H9 (cell line): ENCODE data around the gene TRAF3IP1. TPM values are rescaled to one million over a fixed set of nuclear protein-coding genes. Genes with fewer than 3 reads are reported as not detected.
A peak's percentile ranks its signal among the peaks of the same experiment; 100 is the strongest.
"Not testable (repeated sequence)": the region's sequence is repeated elsewhere in the genome, so short reads cannot be mapped to it uniquely, and the experiment has no call there.

Source experiments
- DNase-seq: peaks from one replicate; pipeline ENCODE4 v3.0.0-alpha.2; 2017
- H2AFZ ChIP-seq: one replicate; pipeline ENCODE4 v1.6.1; 2013; ENCODE audit warnings: mild to moderate bottlenecking, low read length, control low read depth, moderate library complexity
- H2AK5ac ChIP-seq: 2 replicates; pipeline ENCODE4 v1.6.1; 2013; ENCODE audit warnings: low read length, control low read depth, mixed read lengths; ENCODE audit not compliant: insufficient read length
- H2BK120ac ChIP-seq: one replicate; pipeline ENCODE4 v1.6.1; 2013; ENCODE audit warnings: low read depth, mild to moderate bottlenecking, low read length, control low read depth, inconsistent platforms; ENCODE audit not compliant: poor library complexity, severe bottlenecking
- H2BK12ac ChIP-seq: 2 replicates; pipeline ENCODE4 v1.6.1; 2013; ENCODE audit warnings: low read length, control low read depth, mixed read lengths, low read depth; ENCODE audit not compliant: insufficient read length
- H2BK15ac ChIP-seq: 2 replicates; pipeline ENCODE4 v1.6.1; 2013; ENCODE audit warnings: low read depth, low read length, control low read depth
- H2BK20ac ChIP-seq: one replicate; pipeline ENCODE4 v1.6.1; 2013; ENCODE audit warnings: low read depth, mild to moderate bottlenecking, low read length, control low read depth, inconsistent platforms; ENCODE audit not compliant: poor library complexity, severe bottlenecking
- H2BK5ac ChIP-seq: 2 replicates; pipeline ENCODE4 v1.6.1; 2013; ENCODE audit warnings: low read length, control low read depth, mixed read lengths; ENCODE audit not compliant: insufficient read length
- H3K14ac ChIP-seq: 2 replicates; pipeline ENCODE4 v1.6.1; 2013; ENCODE audit warnings: low read length, control low read depth; ENCODE audit not compliant: insufficient read depth
- H3K18ac ChIP-seq: 2 replicates; pipeline ENCODE4 v1.6.1; 2013; ENCODE audit warnings: low read depth, mild to moderate bottlenecking, mixed read lengths, low read length, control low read depth; ENCODE audit not compliant: insufficient read length
- H3K23ac ChIP-seq: 2 replicates; pipeline ENCODE4 v1.6.1; 2013; ENCODE audit warnings: low read length, control low read depth, mixed read lengths, low read depth; ENCODE audit not compliant: insufficient read length
- H3K23me2 ChIP-seq: 2 replicates; pipeline ENCODE4 v1.6.1; 2013; ENCODE audit warnings: low read depth, mild to moderate bottlenecking, mixed read lengths, low read length, control low read depth; ENCODE audit not compliant: insufficient read length, poor library complexity, severe bottlenecking
- H3K27ac ChIP-seq: 2 replicates; pipeline ENCODE4 v1.5.1; 2013; ENCODE audit warnings: low read length, control low read depth, mixed read lengths, low read depth; ENCODE audit not compliant: insufficient read length
- H3K27me3 ChIP-seq: 2 replicates; pipeline ENCODE4 v1.6.1; 2013; ENCODE audit warnings: low read length, control low read depth, inconsistent platforms; ENCODE audit not compliant: insufficient read depth
- H3K4ac ChIP-seq: 2 replicates; pipeline ENCODE4 v1.6.1; 2013; ENCODE audit warnings: low read depth, mild to moderate bottlenecking, control low read depth, inconsistent platforms, low read length, moderate library complexity
- H3K4me1 ChIP-seq: 2 replicates; pipeline ENCODE4 v1.6.1; 2013; ENCODE audit warnings: low read length, control low read depth, inconsistent platforms; ENCODE audit not compliant: insufficient read depth
- H3K4me2 ChIP-seq: 2 replicates; pipeline ENCODE4 v1.6.1; 2013; ENCODE audit warnings: low read length, control low read depth, mixed read lengths; ENCODE audit not compliant: insufficient read length, insufficient read depth
- H3K56ac ChIP-seq: 2 replicates; pipeline ENCODE4 v1.6.1; 2013; ENCODE audit warnings: low read depth, mild to moderate bottlenecking, mixed read lengths, low read length, control low read depth; ENCODE audit not compliant: insufficient read length
- H3K79me1 ChIP-seq: 2 replicates; pipeline ENCODE4 v1.6.1; 2013; ENCODE audit warnings: low read depth, mild to moderate bottlenecking, moderate library complexity, low read length, control low read depth, inconsistent platforms; ENCODE audit not compliant: insufficient read depth, poor library complexity, severe bottlenecking
- H3K79me2 ChIP-seq: 2 replicates; pipeline ENCODE4 v1.6.1; 2013; ENCODE audit warnings: low read length, control low read depth, inconsistent platforms; ENCODE audit not compliant: insufficient read depth
- H3K9ac ChIP-seq: 2 replicates; pipeline ENCODE4 v1.6.1; 2013; ENCODE audit warnings: low read length, control low read depth, mixed read lengths; ENCODE audit not compliant: insufficient read length; ENCODE audit errors: extremely low read depth
- H3K9me3 ChIP-seq: one replicate; pipeline ENCODE4 v1.6.1; 2013; ENCODE audit warnings: low read depth, low read length, inconsistent platforms; ENCODE audit not compliant: control insufficient read depth
- H3T11ph ChIP-seq: one replicate; pipeline ENCODE4 v1.6.1; 2013; ENCODE audit warnings: mild to moderate bottlenecking, low read length, control low read depth, inconsistent platforms
- H4K20me1 ChIP-seq: one replicate; pipeline ENCODE4 v1.6.1; 2013; ENCODE audit not compliant: control insufficient read depth, insufficient read length, insufficient read depth
- H4K5ac ChIP-seq: 2 replicates; pipeline ENCODE4 v1.6.1; 2013; ENCODE audit warnings: low read depth, mild to moderate bottlenecking, mixed read lengths, low read length, control low read depth; ENCODE audit not compliant: insufficient read length
- H4K8ac ChIP-seq: replicated peaks from 2 replicates; pipeline ENCODE4 v1.6.1; 2013; ENCODE audit warnings: low read length, control low read depth, mixed read lengths, low read depth; ENCODE audit not compliant: insufficient read length
- H4K91ac ChIP-seq: 2 replicates; pipeline ENCODE4 v1.6.1; 2013; ENCODE audit warnings: low read depth, mild to moderate bottlenecking, moderate library complexity, mixed read lengths, low read length, control low read depth; ENCODE audit not compliant: insufficient read length
- H3K27ac Mint-ChIP-seq, 3 experiments: 2 replicates in 2 of 3; 3 replicates in 1 of 3; pipeline ENCODE4 v1.8.0; 2020 to 2021; ENCODE audit warnings: mixed read lengths in 3 of 3, mild to moderate bottlenecking in 1 of 3, moderate library complexity in 1 of 3
- H3K27me3 Mint-ChIP-seq: 2 replicates; pipeline ENCODE4 v1.8.0; 2021; ENCODE audit warnings: low read depth, mild to moderate bottlenecking, moderate library complexity, mixed read lengths
- H3K36me3 Mint-ChIP-seq, 3 experiments: 2 replicates in 2 of 3; 3 replicates in 1 of 3; pipeline ENCODE4 v1.8.0; 2020 to 2021; ENCODE audit warnings: low read depth in 3 of 3, mixed read lengths in 3 of 3; ENCODE audit not compliant: insufficient read depth in 1 of 3
- H3K4me1 Mint-ChIP-seq, 2 experiments: 2 replicates each; pipeline ENCODE4 v1.8.0; 2020; ENCODE audit warnings: mixed read lengths in 2 of 2
- H3K4me3 Mint-ChIP-seq, 2 experiments: 2 replicates in 1 of 2; 3 replicates in 1 of 2; pipeline ENCODE4 v1.8.0; 2020 to 2021; ENCODE audit warnings: mild to moderate bottlenecking in 2 of 2, mixed read lengths in 2 of 2, moderate library complexity in 1 of 2
- H3K9me3 Mint-ChIP-seq, 2 experiments: 2 replicates in 1 of 2; 3 replicates in 1 of 2; pipeline ENCODE4 v1.8.0; 2020; ENCODE audit warnings: mild to moderate bottlenecking in 2 of 2, mixed read lengths in 2 of 2, moderate library complexity in 1 of 2
- WGBS: extraction: QIAGEN DNeasy Blood & Tissue Kit; methylation state at CpG from one replicate; pipeline ENCODE4 v1.1.7; 2013; ENCODE audit warnings: missing lambda C conversion rate, low lambda C conversion rate, mixed read lengths; ENCODE audit not compliant: insufficient read length; ENCODE audit errors: extremely low coverage; 5-methylcytosine and 5-hydroxymethylcytosine counted together
- total RNA-seq: library from RNA; stranded (reverse); gene quantifications from 2 replicates; pipeline ENCODE4 v1.2.1, GENCODE V29; 2021
- TF ChIP-seq, protein P1 (sequence below): fragments of 200-600 bp; sonication (generic); conservative IDR thresholded peaks from 3 replicates; pipeline ENCODE4 v1.8.0; 2021; ENCODE audit warnings: antibody characterized with exemption, mild to moderate bottlenecking

Gene TRAF3IP1
- total RNA-seq, 1 experiment from 2014 or later, result 16.4 TPM

DNA sequence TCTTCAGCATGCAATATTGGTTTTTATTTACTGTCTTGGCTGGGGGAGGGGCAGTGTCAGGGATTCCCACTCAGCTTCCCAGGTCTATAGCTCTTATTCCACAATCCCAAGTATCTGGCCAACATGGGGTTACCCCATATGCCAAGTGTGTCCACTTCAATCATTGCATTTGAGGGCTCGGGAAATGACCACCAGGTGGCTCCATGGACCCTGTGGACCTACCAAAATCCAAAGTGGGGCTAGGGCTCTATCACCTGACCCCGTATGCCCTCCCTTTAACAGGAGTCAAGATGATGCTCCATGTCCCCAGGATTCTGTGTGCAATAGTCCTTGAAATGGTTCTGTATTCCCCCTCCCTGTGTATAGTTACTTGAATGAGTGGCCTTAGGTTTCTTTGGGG lies 12.1 kb upstream of the TRAF3IP1 start:
- Histone ChIP-seq H2AK5ac (no peak overlapping the region), H3K4me2 (no peak overlapping the region), H3K18ac (no peak overlapping the region), H2BK5ac (no peak overlapping the region), H3K4ac (no peak overlapping the region), H3K14ac (no peak overlapping the region), H3K56ac (no peak overlapping the region), H3K27ac (no peak overlapping the region), H3K4me1 (no peaks in the 10 kb centered on the region), H2BK12ac (no peak overlapping the region), H3K23me2 (no peaks in the 10 kb centered on the region), H2BK120ac (no peak overlapping the region), H3K9ac (no peak overlapping the region), H3K9me3 (no peaks in the 10 kb centered on the region), H4K91ac (no peak overlapping the region), H2AFZ (no peak overlapping the region), H3K79me1 (no peaks in the 10 kb centered on the region), H3K79me2 (no peaks in the 10 kb centered on the region), H2BK15ac (no peak overlapping the region; the same call in 1 of the 2 replicates), H4K20me1 (no peaks in the 10 kb centered on the region), H3K23ac (no peak overlapping the region), H3K27me3 (no peaks in the 10 kb centered on the region), H4K5ac (no peak overlapping the region), H2BK20ac (no peak overlapping the region), H4K8ac (no peak overlapping the region), H3T11ph (no peak overlapping the region)
- Mint-ChIP-seq H3K9me3 (no peaks in the 10 kb centered on the region), H3K27ac (no peak overlapping the region), H3K4me3 (no peak overlapping the region), H3K27me3 (no peaks in the 10 kb centered on the region; the same call in 1 of the 2 replicates), H3K4me1 (peaks cover 3 to 6% of the 10 kb centered on the region in 2 experiments), H3K36me3 (no peaks in the 10 kb centered on the region)
- DNase-seq, result no peak
- TF ChIP-seq, protein P1, sequence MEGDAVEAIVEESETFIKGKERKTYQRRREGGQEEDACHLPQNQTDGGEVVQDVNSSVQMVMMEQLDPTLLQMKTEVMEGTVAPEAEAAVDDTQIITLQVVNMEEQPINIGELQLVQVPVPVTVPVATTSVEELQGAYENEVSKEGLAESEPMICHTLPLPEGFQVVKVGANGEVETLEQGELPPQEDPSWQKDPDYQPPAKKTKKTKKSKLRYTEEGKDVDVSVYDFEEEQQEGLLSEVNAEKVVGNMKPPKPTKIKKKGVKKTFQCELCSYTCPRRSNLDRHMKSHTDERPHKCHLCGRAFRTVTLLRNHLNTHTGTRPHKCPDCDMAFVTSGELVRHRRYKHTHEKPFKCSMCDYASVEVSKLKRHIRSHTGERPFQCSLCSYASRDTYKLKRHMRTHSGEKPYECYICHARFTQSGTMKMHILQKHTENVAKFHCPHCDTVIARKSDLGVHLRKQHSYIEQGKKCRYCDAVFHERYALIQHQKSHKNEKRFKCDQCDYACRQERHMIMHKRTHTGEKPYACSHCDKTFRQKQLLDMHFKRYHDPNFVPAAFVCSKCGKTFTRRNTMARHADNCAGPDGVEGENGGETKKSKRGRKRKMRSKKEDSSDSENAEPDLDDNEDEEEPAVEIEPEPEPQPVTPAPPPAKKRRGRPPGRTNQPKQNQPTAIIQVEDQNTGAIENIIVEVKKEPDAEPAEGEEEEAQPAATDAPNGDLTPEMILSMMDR, result peak; percentile 57
- WGBS, result no CpG with 5 or more reads among the region's 2 CpGs

DNA sequence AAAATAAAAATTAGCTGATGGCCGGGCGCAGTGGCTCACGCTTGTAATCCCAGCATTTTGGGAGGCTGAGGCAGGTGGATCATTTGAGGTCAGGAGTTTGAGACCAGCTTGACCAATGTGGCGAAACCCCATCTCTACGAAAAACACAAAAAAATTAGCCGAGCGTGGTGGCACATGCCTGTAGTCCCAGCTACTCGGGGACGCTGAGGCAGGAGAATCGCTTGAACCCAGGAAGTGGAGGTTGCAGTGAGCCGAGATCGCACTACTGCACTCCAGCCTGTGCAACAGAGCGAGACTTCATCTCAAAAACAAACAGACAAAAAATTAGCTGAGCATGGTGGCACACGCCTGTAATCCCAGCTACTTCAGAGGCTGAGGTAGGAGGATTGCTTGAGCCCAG lies 9.6 kb upstream of the TRAF3IP1 start:
- not testable (repeated sequence) for H3T11ph ChIP-seq, H3K4me2 ChIP-seq, H3K18ac ChIP-seq, H3K23ac ChIP-seq, H2BK20ac ChIP-seq, H3K4me3 Mint-ChIP-seq, DNase-seq, H2AFZ ChIP-seq, H4K20me1 ChIP-seq, H4K5ac ChIP-seq, H3K27me3 ChIP-seq, H3K4me1 Mint-ChIP-seq, H2BK12ac ChIP-seq, H3K4me1 ChIP-seq, H3K23me2 ChIP-seq, H3K27me3 Mint-ChIP-seq, H3K9ac ChIP-seq, H3K14ac ChIP-seq, H2AK5ac ChIP-seq, H2BK15ac ChIP-seq, H4K91ac ChIP-seq, H3K27ac ChIP-seq, H3K9me3 Mint-ChIP-seq, H3K9me3 ChIP-seq, H3K27ac Mint-ChIP-seq, H3K36me3 Mint-ChIP-seq, H3K4ac ChIP-seq, H3K79me1 ChIP-seq, H2BK120ac ChIP-seq, H4K8ac ChIP-seq, H3K79me2 ChIP-seq, H2BK5ac ChIP-seq, H3K56ac ChIP-seq
- WGBS, result no CpG with 5 or more reads among the region's 14 CpGs
